ENCODE results near the gene ATG10. TPM values are rescaled to one million over a fixed set of nuclear protein-coding genes. Genes with fewer than 3 reads are reported as not detected.

ATG10 gene
- total RNA-seq, 1 donor from 2014 or later: 3.9 TPM

DNA sequence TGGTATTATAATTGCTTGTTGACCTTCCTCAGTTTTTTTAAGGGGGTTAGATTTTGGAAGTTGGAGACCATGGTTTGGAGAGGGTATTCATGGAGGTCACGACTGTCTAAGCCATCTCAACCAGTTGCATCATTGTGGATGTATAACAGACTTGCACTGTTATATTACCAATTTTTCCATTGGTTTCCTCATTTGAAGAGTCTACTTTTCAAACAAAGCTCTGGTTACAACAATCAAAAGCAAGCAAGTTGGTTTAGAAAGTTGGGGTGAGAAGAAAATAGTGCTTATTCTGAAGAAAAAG lies 203.0 kb downstream of the ATG10 start:
- DNase-seq (ENCODE audit: missing footprints) (no peak), ATAC-seq (no peak)
- intact Hi-C loops (cut with DNase I): no loop called here

DNA sequence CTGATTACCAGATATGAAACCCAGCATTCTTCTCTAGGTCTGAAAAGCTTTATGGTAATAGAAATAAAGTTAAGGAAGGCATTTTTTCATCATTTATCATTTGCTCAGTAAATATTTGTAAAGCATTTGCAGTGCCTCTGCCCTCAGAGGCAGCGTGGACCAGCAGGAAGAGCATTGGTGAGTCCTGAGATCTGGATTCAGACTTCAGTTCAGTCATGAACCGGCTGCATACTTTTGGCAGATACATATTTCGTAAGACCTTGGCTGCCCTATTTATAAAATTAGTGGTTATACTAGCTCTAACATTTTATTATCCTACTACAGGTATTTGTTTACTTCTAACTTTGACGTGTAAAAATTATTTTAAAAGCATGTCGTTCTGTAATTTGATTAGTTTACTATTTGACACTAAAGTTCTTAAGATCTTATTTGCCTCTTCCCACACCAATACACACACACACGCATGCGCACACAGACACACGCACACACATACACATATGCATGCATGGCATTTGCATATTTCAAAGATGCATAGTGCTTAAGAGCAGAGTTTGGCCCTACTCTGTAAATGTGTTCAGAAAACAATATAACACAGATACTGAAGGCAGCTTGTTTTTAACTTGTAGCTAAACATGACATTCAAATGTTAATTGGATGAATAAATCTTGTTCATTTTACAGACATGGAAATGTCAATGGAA lies 204.4 kb downstream of the ATG10 start:
- ATAC-seq: no peak
- intact Hi-C loops (cut with DNase I): no loop called here

DNA sequence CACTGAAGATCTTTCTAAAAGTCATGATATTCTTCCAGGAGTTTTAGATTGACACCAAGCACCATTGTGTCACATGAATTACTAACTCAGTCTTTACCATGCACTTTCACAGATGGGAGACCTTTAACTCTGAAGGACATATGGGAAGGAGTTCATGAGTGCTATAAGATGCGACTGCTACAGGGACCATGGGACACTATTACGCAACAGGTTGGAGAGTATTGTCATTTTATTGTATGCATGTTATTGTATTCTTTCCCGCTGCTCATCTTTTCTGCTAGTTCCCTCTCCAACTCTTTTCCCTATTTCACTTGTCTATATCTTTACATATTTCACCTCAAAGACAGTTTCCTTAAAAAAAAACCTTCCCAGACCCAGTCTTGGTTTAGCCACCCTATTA lies 206.6 kb downstream of the ATG10 start:
- intact Hi-C loops (cut with DNase I): no loop called here
- DNase-seq (ENCODE audit: missing footprints): no peak
- no peak for ATAC-seq

More for the DNA sequence above, 204.4 kb downstream of the ATG10 start:
- no peak for DNase-seq (ENCODE audit: missing footprints)

DNA sequence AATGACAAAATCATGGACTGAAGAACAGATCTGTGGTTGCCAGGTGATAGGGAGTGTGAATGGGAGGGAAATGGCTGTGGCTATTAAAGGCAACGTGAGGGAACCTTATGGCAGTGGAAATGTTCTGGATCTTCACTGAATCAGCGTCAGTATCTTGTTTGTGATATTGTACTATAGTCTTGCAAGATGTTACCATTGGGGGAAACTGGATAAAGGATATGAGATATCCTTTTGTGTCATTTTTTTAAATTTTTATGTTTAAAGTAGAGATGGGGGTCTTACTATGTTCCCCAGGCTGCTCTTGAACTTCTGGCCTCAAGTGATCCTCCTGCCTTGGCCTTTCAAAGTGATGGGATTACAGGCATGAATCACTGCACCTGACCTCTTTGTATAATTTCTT lies 210.8 kb downstream of the ATG10 start:
- ATAC-seq (no peak), DNase-seq (ENCODE audit: missing footprints) (no peak)
- intact Hi-C loops (cut with DNase I): no loop called here

DNA sequence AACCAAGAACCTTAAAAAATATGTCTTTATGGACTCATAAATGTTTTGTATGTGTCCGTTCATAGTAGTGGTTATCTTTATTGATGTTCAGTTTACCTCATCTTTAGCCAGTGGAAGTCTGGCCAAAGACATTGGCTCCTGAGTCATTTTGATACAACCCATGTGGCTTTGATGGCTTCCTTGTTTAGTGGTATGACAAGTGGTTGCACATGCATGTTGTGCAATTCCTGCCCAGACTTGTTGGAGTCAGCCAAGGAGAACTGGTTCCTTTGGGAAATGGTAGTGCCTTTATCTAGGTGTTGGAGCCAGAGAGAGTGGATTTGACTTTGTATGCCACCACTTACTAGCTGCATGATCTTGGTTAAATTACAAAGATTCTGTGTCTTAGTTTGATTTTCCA lies 212.0 kb downstream of the ATG10 start:
- no peak for DNase-seq (ENCODE audit: missing footprints)
- peak; percentile 50 for ATAC-seq
- intact Hi-C loops (cut with DNase I): no loop called here

DNA sequence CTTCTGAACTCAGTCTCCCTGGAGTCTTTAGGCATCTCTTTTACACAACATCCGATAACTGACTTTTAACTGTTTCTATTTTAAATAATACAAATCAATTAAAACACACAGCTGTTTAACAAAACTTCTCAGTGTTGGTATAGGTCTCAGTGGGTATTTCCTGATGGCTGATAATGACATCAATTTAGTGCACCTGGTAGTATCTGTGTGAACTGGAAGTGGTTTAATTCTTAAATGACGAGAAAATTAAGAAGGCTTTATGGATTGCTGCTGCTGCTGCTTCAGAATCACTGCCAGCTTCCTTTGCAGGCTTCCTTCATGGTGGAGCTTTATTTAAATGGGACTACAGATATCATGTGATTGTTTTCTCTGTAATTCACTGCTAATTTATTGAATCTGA lies 214.0 kb downstream of the ATG10 start:
- ATAC-seq (no peak), DNase-seq (ENCODE audit: missing footprints) (no peak)
- intact Hi-C loops (cut with DNase I): no loop called here

DNA sequence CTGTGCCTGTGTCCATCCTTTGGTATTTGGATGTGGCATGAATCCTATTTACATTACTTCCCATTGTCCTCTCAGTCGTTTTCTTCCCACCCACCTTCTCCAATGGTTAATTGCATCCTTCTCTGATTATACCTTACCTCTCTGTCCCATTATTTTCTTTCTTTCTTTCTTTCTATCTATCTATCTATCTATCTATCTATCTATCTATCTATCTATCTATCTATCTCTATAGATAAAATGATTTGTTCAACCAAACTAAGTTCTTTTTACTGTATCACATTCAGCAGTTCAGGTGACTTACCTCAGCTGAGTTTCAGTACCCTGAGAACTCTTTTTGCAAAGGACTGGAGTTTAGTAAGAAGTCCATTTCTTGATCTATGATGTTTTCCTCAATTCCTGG lies 225.7 kb downstream of the ATG10 start:
- intact Hi-C loops (cut with DNase I): no loop called here
- DNase-seq (ENCODE audit: missing footprints): no peak
- no peak for ATAC-seq

DNA sequence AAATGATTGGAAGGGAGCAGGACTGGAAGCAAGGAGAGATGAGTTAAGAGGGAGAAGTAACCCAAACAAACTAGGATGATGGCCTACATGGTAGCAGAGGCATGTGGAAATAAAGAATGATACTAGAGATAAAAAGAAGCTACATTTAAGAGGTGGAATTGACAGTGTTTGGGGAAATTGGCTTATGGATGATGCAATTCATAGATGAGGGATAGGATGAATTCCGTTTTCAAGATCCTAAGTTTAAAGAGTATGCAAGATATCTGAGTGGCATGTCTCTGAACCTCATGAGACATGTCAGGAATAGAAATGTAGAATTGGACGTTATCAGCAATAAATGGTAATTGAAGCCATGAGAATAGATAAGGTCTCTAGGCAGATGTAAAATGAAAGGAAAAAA lies 232.7 kb downstream of the ATG10 start:
- ATAC-seq (no peak), DNase-seq (ENCODE audit: missing footprints) (no peak)
- intact Hi-C loops (cut with DNase I): no loop called here

DNA sequence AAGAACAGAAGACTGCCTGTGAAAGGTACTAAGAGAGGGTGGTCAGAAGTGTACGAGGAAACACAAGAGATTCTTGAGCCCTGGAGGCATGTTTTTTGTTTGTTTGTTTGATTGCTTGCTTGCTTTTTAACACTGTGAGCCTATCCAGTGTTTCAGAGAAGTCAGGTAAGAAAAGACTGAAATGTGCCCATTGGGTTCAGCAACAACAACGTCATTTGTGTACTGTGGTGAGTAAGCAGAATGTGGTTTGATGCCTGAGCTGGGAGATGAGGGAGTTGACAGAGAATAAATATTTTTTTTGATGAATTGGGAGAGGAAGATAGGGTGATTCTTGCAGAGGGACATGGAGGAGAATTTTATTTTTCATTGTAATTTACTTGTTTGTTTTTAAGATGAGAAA lies 233.2 kb downstream of the ATG10 start:
- DNase-seq (ENCODE audit: missing footprints) (no peak), ATAC-seq (no peak)
- intact Hi-C loops (cut with DNase I): no loop called here

DNA sequence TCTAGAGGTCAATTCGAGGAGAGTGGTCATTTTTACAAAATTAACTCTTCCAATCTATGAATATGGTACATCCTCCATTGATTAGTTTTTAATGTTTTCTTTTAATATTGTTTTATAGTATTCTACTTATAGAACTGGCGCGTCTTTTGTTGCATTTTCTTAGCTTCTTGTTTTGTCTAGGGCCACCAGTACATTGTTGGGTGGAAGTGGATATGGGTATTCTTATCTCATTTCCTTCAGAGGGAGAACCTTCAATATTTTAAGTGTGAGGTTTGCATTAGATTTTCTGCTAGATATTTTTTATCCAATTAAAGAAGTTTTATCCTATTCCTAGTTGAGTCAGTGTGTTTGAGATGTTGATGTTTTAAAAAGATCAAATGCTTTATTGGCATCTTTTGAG lies 236.5 kb downstream of the ATG10 start:
- ATAC-seq (no peak), DNase-seq (ENCODE audit: missing footprints) (no peak)
- intact Hi-C loops (cut with DNase I): no loop called here

DNA sequence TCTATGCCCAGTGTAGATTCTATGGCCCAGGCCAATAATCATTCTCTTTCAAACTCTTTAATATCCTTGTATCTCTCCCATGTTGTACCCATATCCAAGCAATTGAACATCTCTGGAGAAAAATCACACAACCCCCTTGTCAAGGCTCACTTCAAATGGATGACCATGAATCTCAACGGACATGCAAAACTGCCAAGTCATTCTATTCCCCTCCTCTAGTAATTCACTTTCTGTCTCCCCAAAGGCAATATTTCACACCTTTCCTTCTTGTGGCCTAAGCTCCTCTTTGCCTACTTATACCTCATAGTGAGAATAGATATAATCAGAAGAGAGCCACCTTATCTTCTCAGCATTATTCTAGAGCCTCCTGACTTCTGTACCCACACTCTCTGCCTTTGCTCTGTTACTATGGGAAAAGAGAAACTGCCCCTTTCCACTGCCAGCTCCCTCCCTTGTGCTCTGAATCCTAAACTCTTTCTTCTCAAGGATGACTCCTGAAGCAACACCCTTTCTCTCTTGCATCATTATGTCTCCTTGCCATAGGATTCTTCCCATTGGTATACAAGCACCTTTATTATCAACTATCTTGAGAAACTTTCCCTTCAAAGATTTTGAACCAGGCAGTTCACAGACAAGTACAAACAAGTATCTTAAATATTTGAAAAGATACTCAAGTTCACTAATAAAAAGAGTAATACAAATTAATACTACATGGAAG lies 240.2 kb downstream of the ATG10 start:
- DNase-seq (ENCODE audit: missing footprints): no peak
- intact Hi-C loops (cut with DNase I): no loop called here
- no peak for ATAC-seq

DNA sequence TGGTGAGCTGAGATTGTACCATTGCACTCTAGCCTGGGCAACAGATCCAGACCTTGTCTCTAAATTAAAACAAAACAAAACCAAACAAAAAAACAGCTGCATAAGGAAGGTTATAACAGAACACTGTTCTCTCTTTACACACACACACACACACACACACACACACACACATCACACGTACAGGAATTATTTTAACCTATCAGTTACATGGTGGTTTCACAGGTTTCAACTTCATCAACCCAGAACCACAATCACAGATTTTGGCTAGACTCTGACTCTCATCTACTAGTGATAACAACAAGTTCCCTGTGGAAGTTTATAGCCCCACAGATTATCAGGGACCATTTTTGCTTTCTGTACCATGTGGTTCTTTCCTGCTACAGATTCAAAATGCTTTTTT lies 246.1 kb downstream of the ATG10 start:
- ATAC-seq (no peak), DNase-seq (ENCODE audit: missing footprints) (no peak)
- intact Hi-C loops (cut with DNase I): no loop called here

DNA sequence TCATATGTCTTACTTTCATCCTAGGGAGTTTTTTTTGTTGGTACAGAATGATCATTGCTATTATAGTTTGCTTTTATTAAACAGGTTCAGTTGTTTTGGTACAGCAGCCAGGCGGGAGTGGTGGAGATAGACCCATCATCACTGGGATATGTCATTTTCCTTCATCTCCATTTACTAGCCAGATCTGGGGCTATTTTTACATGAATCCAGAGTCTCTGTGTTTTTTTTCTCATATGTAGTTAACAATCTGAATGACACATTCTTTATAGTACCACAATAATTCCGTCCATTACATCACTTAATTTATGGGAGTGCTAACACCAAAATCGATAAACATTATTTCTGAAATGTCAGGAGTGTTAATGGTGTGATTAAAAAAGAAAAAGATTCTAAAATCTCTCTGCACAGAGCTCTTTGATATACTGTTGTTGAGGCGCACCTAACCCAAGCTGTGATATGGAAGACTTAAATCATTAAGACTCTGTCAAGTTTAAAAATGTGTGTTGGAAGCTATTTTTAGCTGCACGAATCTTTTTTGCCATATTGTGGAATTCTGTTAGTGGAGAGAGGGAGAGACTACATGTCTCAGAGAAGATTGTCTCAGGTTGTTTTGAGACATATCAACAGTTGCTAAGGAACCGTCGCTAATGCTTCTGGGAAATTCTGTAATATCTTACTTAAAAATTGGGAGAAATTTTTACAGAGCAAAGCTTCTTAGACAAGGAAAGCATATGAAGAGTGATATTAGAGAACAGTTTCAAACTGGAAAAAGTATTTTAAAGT lies 246.7 kb downstream of the ATG10 start:
- DNase-seq (ENCODE audit: missing footprints): no peak
- intact Hi-C loops (cut with DNase I): no loop called here
- no peak for ATAC-seq

DNA sequence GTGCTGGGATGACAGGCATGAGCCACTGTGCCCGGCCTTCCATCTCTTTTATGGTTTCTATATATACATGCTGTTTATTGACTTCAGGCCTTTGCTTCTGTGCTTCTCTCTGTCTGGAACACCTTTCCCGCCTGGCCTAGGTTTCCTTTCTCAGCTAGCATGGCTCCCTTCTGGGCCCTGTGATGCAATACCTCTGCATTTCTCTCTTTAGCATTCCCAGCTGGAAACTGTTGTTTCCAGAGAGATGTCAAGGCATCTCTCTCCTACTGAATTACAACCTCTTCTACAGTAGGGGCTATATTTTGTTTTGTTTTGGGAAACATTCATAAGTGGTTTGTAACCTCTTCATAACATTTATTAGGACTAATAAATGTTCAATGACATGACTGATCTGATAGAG lies 249.2 kb downstream of the ATG10 start:
- DNase-seq (ENCODE audit: missing footprints): no peak
- ATAC-seq: no peak
- intact Hi-C loops (cut with DNase I): no loop called here

DNA sequence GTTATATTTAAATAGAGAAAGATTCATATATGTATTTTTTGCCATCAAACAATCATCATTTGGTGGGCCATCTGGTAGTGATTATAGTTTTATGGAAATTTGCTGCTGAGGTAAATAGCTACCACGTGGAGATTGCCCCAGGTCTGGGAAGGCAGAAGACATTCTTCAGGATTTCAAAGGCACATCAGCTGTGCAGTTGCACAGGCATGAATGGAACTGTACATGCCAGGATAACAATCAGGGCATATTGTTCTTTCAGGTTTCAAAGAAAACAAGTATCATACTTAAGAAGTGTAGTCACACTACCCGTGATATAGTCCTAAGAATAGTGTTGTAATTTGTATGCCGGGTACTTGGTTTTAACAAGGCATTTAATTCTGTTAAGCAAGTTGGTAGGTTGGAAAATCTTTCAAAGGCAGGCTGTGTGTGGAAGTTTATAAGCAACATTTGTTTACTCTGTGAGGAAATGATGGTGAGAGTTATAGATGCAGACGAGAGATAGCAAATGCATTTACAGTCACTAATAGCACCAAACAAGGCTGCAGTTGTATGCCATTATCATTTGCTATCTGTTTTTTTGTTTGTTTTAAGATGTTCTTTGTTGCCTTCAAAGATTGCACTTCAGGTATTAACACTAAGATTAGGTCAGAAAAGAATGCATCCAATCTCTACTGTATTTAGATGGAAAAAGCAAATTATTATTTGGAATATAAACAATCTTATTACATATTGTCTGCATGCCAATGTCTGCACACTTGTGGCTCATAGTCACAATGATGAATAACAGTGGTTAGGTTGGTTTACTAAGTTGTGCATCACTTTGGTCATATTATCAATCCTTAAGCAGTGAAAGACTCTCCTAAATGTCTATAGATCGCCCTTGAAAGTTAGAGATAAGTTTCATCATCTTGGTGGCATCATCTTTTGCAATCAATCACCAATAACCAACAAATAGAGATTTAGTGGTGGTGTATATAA lies 251.1 kb downstream of the ATG10 start:
- intact Hi-C loops (cut with DNase I): no loop called here
- DNase-seq (ENCODE audit: missing footprints) (no peak), ATAC-seq (no peak)

DNA sequence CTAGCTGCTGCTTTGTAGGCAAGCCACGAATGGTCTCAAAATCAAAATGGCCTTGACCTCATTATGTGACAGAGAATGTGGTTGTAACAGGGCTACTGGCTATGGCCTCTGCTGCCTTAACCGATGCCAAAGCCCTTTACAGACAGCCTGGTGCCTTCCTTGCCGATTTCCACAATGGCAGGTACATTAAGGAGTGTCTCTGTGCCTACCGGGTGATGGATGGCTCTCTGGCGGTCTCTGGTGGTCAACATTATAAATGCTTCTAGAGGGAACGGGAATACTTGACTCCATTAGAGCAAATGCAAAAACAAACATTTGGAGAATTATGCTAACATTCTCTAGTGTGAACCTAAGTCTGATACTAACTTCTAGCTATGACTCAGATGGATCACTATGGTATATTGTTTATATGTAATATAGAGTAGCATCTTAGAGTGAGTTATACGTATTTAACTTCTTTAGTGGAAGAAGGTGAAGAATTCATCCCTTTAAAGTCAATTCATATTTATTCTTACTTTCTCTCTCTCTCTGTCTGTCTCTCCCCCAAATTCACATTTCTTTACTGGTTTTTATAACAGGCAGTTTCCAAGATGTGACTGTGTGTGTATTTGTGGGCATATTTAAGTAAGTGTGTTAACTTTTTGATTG lies 253.8 kb downstream of the ATG10 start:
- intact Hi-C loops (cut with DNase I): loop anchor here (5.0 kb wide), 1 partner anchor 798 kb away; no protein-coding TSS in a partner anchor
- ATAC-seq: peak; percentile 81
- no peak for DNase-seq (ENCODE audit: missing footprints)

DNA sequence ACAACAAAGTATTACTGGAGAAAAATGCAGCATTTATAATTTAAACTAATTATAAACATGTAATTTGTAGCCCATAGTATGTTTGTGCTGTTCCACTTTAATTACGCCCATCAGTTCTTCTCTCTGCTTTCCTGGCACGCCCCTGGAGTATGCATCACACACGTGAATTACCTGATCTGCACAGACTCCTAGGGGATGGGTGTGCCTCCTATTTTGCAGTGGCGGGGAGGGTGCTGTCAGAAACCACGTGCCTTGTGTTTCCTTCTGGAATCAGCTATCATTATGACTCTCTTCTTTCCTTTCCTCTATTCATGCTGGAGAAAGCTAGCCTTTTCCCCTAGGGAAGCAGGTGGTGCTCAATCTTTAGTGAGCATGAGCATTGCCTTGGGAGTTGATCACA lies 263.1 kb downstream of the ATG10 start:
- ATAC-seq: no peak
- intact Hi-C loops (cut with DNase I): no loop called here
- DNase-seq (ENCODE audit: missing footprints): no peak

DNA sequence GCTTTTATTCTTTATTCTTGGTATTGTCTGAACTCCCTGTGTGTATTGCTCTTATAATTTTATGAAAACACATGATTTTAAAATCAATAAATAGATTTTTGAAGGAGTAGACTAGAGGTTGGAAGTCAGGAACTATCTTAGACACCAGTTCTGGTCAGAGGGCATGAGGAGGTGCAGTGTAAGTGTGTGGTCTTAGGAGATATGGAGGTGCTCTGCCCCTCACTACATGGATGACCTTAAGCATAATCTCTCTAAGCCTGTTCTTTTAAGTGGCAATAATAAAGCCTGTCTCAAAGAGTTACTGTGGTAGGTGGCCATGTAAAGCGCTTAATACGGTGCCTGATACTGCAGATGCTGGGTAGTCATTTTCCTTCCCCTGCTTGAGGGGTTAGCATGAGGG lies 272.3 kb downstream of the ATG10 start:
- DNase-seq (ENCODE audit: missing footprints) (no peak), ATAC-seq (no peak)
- intact Hi-C loops (cut with DNase I): no loop called here

All from Right ventricle myocardium inferior (tissue), 1 donor.